Glomerular visceral epithelial cell (primary cell): ENCODE data around the gene TMF1.

ENCODE experiments used
- DNase-seq: peaks from one replicate; pipeline ENCODE4 v3.0.0-alpha.2; 2016; ENCODE audit errors: extremely low spot score

TMF1 gene

DNA sequence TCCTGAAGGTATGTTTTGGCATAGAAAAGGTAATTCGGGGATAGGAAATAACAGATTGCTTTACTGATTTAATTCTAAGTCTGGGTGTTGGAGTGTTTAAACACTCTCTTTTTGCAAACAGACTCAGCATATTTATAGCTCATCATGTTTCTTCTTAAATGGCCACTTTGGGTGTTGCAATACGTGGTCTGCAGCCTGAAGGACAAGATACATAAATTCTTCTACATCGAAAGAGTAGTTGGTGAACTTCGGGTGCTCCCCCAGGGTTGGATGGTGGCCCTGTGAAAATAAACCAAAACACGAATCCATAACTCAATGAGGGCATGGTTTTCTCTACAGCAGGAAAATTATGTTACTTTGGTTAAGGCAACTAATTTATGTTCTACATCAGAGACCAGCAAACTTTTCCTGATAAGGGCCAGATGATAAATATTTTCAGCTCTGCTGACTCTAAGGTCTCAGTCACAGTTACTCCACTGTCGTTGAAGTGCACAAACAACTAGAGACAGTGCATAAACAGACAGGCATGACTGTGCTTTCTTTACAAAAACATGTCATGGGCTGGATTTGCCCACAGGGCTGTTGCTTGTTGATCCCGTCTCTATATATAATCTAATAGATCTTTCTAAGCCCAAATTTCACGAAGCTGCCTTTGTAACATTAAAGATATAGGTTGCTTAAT, 74.5 kb downstream of the TMF1 start:
- DNase-seq: no peak

DNA sequence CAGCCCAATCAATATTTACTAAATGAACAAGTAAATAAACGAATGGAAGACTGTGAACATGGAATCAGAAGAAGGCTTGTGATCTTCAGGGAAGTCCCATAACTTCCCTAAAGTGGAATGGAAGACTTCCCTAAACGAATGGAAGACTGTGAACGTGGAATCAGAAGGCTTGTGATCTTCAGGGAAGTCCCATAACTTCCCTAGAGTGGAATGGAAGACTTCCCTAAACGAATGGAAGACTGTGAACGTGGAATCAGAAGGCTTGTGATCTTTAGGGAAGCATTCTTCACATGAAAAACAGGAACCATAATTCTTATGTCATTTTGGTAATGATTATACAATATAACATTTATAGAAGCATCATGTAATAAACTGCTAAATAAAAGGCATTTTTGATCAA, 77.4 kb downstream of the TMF1 start:
- no peak for DNase-seq

DNA sequence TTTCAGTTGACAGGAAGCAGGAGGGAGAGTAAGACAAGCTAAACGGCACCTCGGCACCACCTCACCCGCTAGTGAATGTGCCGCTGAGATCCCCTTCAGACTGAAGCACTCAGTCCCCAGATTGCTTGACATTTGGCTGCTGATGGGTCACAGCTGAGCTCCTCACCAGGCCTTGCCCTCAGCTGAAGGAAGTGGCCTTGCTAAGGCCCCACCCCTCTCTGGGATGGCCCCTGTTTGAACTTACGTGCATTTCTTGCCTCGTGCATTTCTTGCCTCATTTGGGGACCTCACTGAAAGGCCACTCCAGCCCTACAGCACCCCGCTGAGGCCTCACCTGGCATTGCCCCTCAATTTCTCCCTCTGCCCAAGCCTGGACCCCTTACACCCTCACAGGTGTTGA, 78.5 kb downstream of the TMF1 start:
- DNase-seq: no peak

DNA sequence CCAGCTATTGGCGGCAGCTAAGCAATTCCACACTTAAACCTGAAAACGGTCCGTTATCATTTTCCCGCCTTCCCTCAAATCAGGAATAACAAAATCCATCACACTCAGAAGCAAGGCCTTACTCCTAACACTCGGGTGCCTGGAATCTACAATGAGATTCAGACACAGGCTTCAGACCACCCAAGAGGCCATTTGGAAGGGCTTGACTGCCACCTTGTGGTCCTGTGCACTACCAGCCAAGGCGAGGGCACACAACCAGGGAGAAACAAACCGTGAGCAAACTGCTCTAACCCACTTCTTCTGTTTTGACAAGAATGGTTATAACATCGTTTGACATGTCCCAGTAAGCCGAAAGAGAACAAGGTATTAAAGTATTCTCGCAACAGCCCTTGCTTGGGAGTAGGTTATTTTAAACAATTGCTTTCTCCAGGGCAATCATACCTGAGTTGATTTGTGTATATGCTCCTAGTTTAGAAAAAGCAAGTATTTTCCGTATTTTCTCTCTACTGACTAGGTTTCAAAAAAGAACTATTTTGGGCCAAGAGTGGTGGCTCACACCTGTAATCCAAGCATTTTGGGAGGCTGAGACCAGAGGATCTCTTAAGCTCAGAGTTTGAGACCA, 79.7 kb downstream of the TMF1 start:
- peak; percentile 56 for DNase-seq
